BJ (cell line): ENCODE results near the gene UBE2I. TPM values are rescaled to one million over a fixed set of nuclear protein-coding genes. Genes with fewer than 3 reads are reported as not detected.

Experiments
- CTCF ChIA-PET: fragments of 350-600 bp; formaldehyde crosslinking; extraction: SDS; loops from one replicate; lab custom pipeline; 2021; ENCODE audit warnings: antibody characterized with exemption, inconsistent platforms; lab: Yijun Ruan, JAX
- POLR2A ChIA-PET: fragments of 300-600 bp; sonication (Branson Sonifier 250); formaldehyde crosslinking; extraction: SDS; loops from one replicate; lab custom pipeline; 2021; ENCODE audit warnings: antibody characterized with exemption; lab: Charles Lee
- DNase-seq: peaks from one replicate; pipeline ENCODE4 v3.0.0-alpha.2; 2011; ENCODE audit warnings: low read depth
- H3K27me3 ChIP-seq: 2 replicates; pipeline ENCODE4 v1.6.0; 2011; ENCODE audit warnings: low read length; ENCODE audit not compliant: control insufficient read depth, insufficient read depth
- H3K36me3 ChIP-seq: 2 replicates; pipeline ENCODE4 v1.5.1; 2011; ENCODE audit warnings: low read length; ENCODE audit not compliant: control insufficient read depth, insufficient read depth
- H3K4me3 ChIP-seq: 2 replicates; pipeline ENCODE4 v1.5.1; 2011; ENCODE audit warnings: low read depth, mild to moderate bottlenecking, control low read depth, low read length
- CTCF ChIP-seq: IDR thresholded peaks from 2 replicates; pipeline ENCODE4 v1.5.1; 2011; ENCODE audit warnings: low read depth, mild to moderate bottlenecking, control low read depth, inconsistent platforms, low read length, moderate library complexity; ENCODE audit not compliant: insufficient read depth
- polyA plus RNA-seq: library from polyadenylated mRNA; depleted of rRNA; stranded (reverse); fragments of >200 nt; gene quantifications from 2 replicates; pipeline ENCODE4 v1.2.3, GENCODE V29; 2011

The UBE2I gene
- polyA plus RNA-seq, 1 experiment: 81.2 TPM

GRCh38 chr16:1324286-1324826, 14.9 kb downstream of the UBE2I start:
- ChIA-PET CTCF (no interaction called here), POLR2A (no interaction called here)
- no peak for DNase-seq
- Histone ChIP-seq H3K4me3 (no peak overlapping the region), H3K36me3 (peaks cover 34% of the 10 kb centered on the region), H3K27me3 (no peaks in the 10 kb centered on the region)
- no peak for TF ChIP-seq CTCF

GRCh38 chr16:1325261-1325660, 15.8 kb downstream of the UBE2I start:
- ChIA-PET POLR2A (no interaction called here), CTCF (no interaction called here)
- Histone ChIP-seq H3K4me3 (no peak overlapping the region), H3K27me3 (no peaks in the 10 kb centered on the region), H3K36me3 (peaks cover 25% of the 10 kb centered on the region)
- no peak for DNase-seq
- TF ChIP-seq CTCF: no peak

DNA sequence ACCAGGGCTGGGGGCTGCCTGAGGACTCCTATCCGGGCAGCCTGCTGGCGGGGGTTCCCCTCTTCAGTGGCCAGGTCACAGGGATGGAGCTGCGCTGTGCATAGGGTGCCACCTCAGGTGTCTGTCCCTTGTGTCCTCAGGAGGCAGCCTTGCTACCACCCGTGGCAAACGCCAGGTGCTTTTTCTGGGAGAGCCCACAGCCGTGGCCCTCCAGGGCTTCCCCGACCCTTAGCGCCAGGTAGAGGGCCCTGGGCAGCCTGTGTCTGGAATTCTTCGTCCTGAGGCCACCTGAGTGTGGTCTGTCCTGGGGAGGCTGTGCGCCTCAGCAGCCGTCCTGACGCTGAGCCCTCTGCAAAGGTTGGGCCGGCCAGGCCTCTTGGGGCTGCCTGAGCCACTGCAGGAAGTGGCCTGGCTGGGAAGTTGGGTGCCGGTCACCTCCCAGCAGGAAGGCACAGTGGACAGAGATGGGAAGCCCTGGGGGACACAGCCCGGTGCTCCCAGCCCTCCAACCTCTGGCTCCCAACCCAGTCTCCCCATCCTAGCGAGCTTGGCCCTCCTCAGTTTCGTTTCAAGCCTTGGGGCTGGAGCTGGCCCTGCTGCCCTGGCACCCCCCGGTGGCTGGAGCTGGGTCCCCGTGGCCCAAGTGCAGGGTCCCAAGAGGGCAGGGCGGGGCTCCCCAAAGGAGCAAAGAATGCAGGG, 16.4 kb downstream of the UBE2I start:
- H3K27me3 ChIP-seq: no peaks in the 10 kb centered on the region
- no peak overlapping the region for H3K4me3 ChIP-seq
- CTCF ChIA-PET: interaction anchor here (1.1 kb wide), 1 partner anchor 10 kb away, joined by 3 read pairs; no protein-coding TSS in a partner anchor
- TF ChIP-seq CTCF: no peak
- no peak for DNase-seq
- POLR2A ChIA-PET: no interaction called here
- peaks cover 22% of the 10 kb centered on the region for H3K36me3 ChIP-seq

DNA sequence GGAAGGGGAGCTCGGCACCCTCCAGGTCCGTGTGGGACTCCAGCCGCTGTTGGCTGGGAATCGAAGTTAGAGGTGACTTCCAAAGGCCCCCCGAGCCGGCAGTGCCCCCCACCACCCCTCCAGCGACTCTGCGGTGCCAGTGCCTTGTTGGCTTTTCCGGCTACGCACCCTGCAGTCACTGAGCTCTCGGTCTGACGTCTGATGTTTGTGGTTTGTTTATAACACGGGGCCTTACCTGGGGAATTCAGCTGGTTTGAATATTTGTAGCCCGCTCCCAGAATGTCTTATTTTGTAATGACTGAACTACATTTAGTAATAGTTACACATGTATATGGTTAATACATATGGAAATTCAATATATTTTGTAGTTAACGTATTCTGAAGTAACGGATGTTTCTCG, 17.0 kb downstream of the UBE2I start:
- no peaks in the 10 kb centered on the region for H3K27me3 ChIP-seq
- peaks cover 19% of the 10 kb centered on the region for H3K36me3 ChIP-seq
- DNase-seq: no peak
- TF ChIP-seq CTCF: no peak
- H3K4me3 ChIP-seq: no peak overlapping the region
- ChIA-PET CTCF (interaction anchor here (1.1 kb wide), 1 partner anchor 10 kb away, joined by 3 read pairs; no protein-coding TSS in a partner anchor), POLR2A (no interaction called here)

- ChIA-PET POLR2A (no interaction called here), CTCF (interaction anchor here (1.1 kb wide), 1 partner anchor 11 kb away, joined by 3 read pairs; no protein-coding TSS in a partner anchor)
- peaks cover 5% of the 10 kb centered on the region for H3K27me3 ChIP-seq
- DNase-seq: no peak
- no peak for TF ChIP-seq CTCF
- peaks cover 14% of the 10 kb centered on the region for H3K36me3 ChIP-seq
- H3K4me3 ChIP-seq: no peak overlapping the region
Measured at GRCh38 chr16:1326946-1327618, 17.6 kb downstream of the UBE2I start.
